ENCODE results near the gene CDK14.

The CDK14 gene

GRCh38 chr7:90692396-90692795 is 96.3 kb downstream of the CDK14 start:
- no peak for DNase-seq (ENCODE audit: extremely low read depth, low read depth)
- TF ChIP-seq CTCF (IDR thresholded peaks at IDR 0.05; ENCODE audit: low read depth, low read length): no peak

GRCh38 chr7:90692947-90693346 is 96.8 kb downstream of the CDK14 start:
- DNase-seq (ENCODE audit: extremely low read depth, low read depth): no peak
- TF ChIP-seq CTCF (IDR thresholded peaks at IDR 0.05; ENCODE audit: low read depth, low read length): no peak

GRCh38 chr7:90693939-90694338 is 97.8 kb downstream of the CDK14 start:
- no peak for TF ChIP-seq CTCF (IDR thresholded peaks at IDR 0.05; ENCODE audit: low read depth, low read length)
- DNase-seq (ENCODE audit: extremely low read depth, low read depth): no peak

GRCh38 chr7:90698616-90699015 is 102.5 kb downstream of the CDK14 start:
- TF ChIP-seq CTCF (IDR thresholded peaks at IDR 0.05; ENCODE audit: low read depth, low read length): no peak
- DNase-seq (ENCODE audit: extremely low read depth, low read depth): no peak

GRCh38 chr7:90701021-90701420 is 104.9 kb downstream of the CDK14 start:
- DNase-seq (ENCODE audit: extremely low read depth, low read depth): no peak
- TF ChIP-seq CTCF (IDR thresholded peaks at IDR 0.05; ENCODE audit: low read depth, low read length): no peak

GRCh38 chr7:90701771-90702170 is 105.7 kb downstream of the CDK14 start:
- DNase-seq (ENCODE audit: extremely low read depth, low read depth): no peak

GRCh38 chr7:90705391-90706071 is 109.4 kb downstream of the CDK14 start:
- TF ChIP-seq CTCF (IDR thresholded peaks at IDR 0.05; ENCODE audit: low read depth, low read length): no peak
- no peak for DNase-seq (ENCODE audit: extremely low read depth, low read depth)

More at GRCh38 chr7:90701771-90702170, 105.7 kb downstream of the CDK14 start:
- no peak for TF ChIP-seq CTCF (IDR thresholded peaks at IDR 0.05; ENCODE audit: low read depth, low read length)

Measured in AG09319 (cell line).